Neural cell (in vitro differentiated cells): ENCODE results near the gene TACR2. TPM values are rescaled to one million over a fixed set of nuclear protein-coding genes. Genes with fewer than 3 reads are reported as not detected.

Source experiments
- H2AFZ ChIP-seq: fragments of 200-600, 300-800 bp; sonication (generic), shearing (Covaris generic); 2 replicates; pipeline ENCODE4 v1.6.0; 2014; ENCODE audit warnings: low read depth, mild to moderate bottlenecking, antibody characterized with exemption, low read length, moderate library complexity
- H3F3A ChIP-seq: fragments of 200-600 bp; shearing (Covaris generic); 2 replicates; pipeline ENCODE4 v1.6.1; 2016; ENCODE audit warnings: mild to moderate bottlenecking, moderate library complexity, mixed read lengths, antibody characterized with exemption, low read length; ENCODE audit not compliant: insufficient read depth, poor library complexity, severe bottlenecking
- H3K27ac ChIP-seq: fragments of 200-600, 300-800 bp; sonication (generic), shearing (Covaris generic); 2 replicates; pipeline ENCODE4 v1.5.1; 2014; ENCODE audit warnings: mild to moderate bottlenecking, low read length, moderate library complexity
- H3K27me3 ChIP-seq: fragments of 300-800, 200-600 bp; sonication (generic), shearing (Covaris generic); 2 replicates; pipeline ENCODE4 v1.6.0; 2014; ENCODE audit warnings: mild to moderate bottlenecking, low read depth, low read length, moderate library complexity; ENCODE audit not compliant: insufficient read depth
- H3K36me3 ChIP-seq: fragments of 300-800, 200-600 bp; sonication (generic), shearing (Covaris generic); 2 replicates; pipeline ENCODE4 v1.5.1; 2014; ENCODE audit warnings: mild to moderate bottlenecking, antibody characterized with exemption, low read length, moderate library complexity; ENCODE audit not compliant: insufficient read depth
- H3K4me2 ChIP-seq: fragments of 300-800, 200-600 bp; sonication (generic), shearing (Covaris generic); 2 replicates; pipeline ENCODE4 v1.6.0; 2014; ENCODE audit warnings: mild to moderate bottlenecking, low read length
- H3K4me3 ChIP-seq: fragments of 300-800, 200-600 bp; sonication (generic), shearing (Covaris generic); 2 replicates; pipeline ENCODE4 v1.5.1; 2014; ENCODE audit warnings: mild to moderate bottlenecking, low read length, moderate library complexity
- H3K79me2 ChIP-seq: fragments of 200-600 bp; shearing (Covaris generic); replicated peaks from 2 replicates; pipeline ENCODE4 v1.6.0; 2014; ENCODE audit warnings: mild to moderate bottlenecking, low read length, moderate library complexity; ENCODE audit not compliant: insufficient read depth
- H3K9ac ChIP-seq: fragments of 300-800, 200-600 bp; sonication (generic), shearing (Covaris generic); 2 replicates; pipeline ENCODE4 v1.6.1; 2016; ENCODE audit warnings: mild to moderate bottlenecking, low read length, mixed read lengths
- H3K9me2 ChIP-seq: fragments of 200-600 bp; shearing (Covaris generic); 2 replicates; pipeline ENCODE4 v1.6.1; 2016; ENCODE audit warnings: mild to moderate bottlenecking, low read length, mixed read lengths; ENCODE audit not compliant: insufficient read depth
- H3K9me3 ChIP-seq: fragments of 200-600, 300-800 bp; sonication (generic), shearing (Covaris generic); 2 replicates; pipeline ENCODE4 v1.6.1; 2016; ENCODE audit warnings: mild to moderate bottlenecking, mixed run types, low read length, moderate library complexity, mixed read lengths
- H4K20me1 ChIP-seq: fragments of 200-600 bp; shearing (Covaris generic); 2 replicates; pipeline ENCODE4 v1.6.1; 2016; ENCODE audit warnings: mild to moderate bottlenecking, mixed run types; ENCODE audit not compliant: insufficient read depth
- CTCF ChIP-seq: fragments of 450-650 bp; IDR thresholded peaks from 2 replicates; pipeline ENCODE4 v1.5.1; 2014; ENCODE audit warnings: antibody characterized with exemption, mild to moderate bottlenecking, moderate library complexity; ENCODE audit not compliant: poor library complexity, severe bottlenecking
- EP300 ChIP-seq: fragments of 450-650 bp; conservative IDR thresholded peaks from 2 replicates; pipeline ENCODE4 v1.6.1; 2014; ENCODE audit warnings: antibody characterized with exemption, mild to moderate bottlenecking, moderate library complexity; ENCODE audit not compliant: poor library complexity, severe bottlenecking
- EZH2 ChIP-seq: fragments of 200-600, 300-800 bp; shearing (Covaris generic), sonication (generic); IDR thresholded peaks from 2 replicates; pipeline ENCODE4 v1.6.1; 2014; ENCODE audit warnings: antibody characterized with exemption, low read length, borderline replicate concordance, mild to moderate bottlenecking; ENCODE audit not compliant: insufficient read depth, poor library complexity, severe bottlenecking
- MXI1 ChIP-seq: fragments of 450-650 bp; conservative IDR thresholded peaks from 2 replicates; pipeline ENCODE4 v1.6.1; 2014; ENCODE audit warnings: antibody characterized with exemption, mild to moderate bottlenecking; ENCODE audit not compliant: poor library complexity, severe bottlenecking
- POLR2AphosphoS5 ChIP-seq: IDR thresholded peaks from 2 replicates; pipeline ENCODE4 v1.6.1; 2012
- RAD21 ChIP-seq: fragments of 450-650 bp; conservative IDR thresholded peaks from 2 replicates; pipeline ENCODE4 v1.6.1; 2014; ENCODE audit warnings: antibody characterized with exemption, mild to moderate bottlenecking, moderate library complexity
- REST ChIP-seq: IDR thresholded peaks from 2 replicates; pipeline ENCODE4 v1.6.1; 2012; ENCODE audit warnings: borderline replicate concordance
- SMC3 ChIP-seq: fragments of 450-650 bp; conservative IDR thresholded peaks from 2 replicates; pipeline ENCODE4 v1.6.1; 2014; ENCODE audit warnings: antibody characterized with exemption, mild to moderate bottlenecking, moderate library complexity; ENCODE audit not compliant: poor library complexity
- TAF1 ChIP-seq: IDR thresholded peaks from 2 replicates; pipeline ENCODE4 v1.6.1; 2012; ENCODE audit warnings: low read depth
- polyA plus RNA-seq: library from polyadenylated mRNA; depleted of rRNA; stranded (reverse); fragments of >200 nt; gene quantifications from 2 replicates; pipeline ENCODE4 v1.2.3, GENCODE V29; 2014

TACR2 gene
- polyA plus RNA-seq, 1 donor from 2014 or later = not detected

- H3K79me2 ChIP-seq = no peaks in the 10 kb centered on the region
- no peak overlapping the region for H3K27ac ChIP-seq
- H4K20me1 ChIP-seq = no peaks in the 10 kb centered on the region
- H3K9me2 ChIP-seq = no peaks in the 10 kb centered on the region
- H3F3A ChIP-seq = no peaks in the 10 kb centered on the region
- TF ChIP-seq POLR2AphosphoS5 = no peak
- TF ChIP-seq CTCF = no peak
- TF ChIP-seq MXI1 = no peak
- TF ChIP-seq REST = no peak
- no peak for TF ChIP-seq TAF1
- no peak for TF ChIP-seq SMC3
- no peak for TF ChIP-seq EP300
- TF ChIP-seq RAD21 = no peak
- TF ChIP-seq EZH2 = no peak
- no peak overlapping the region for H3K9ac ChIP-seq
- peaks cover 4% of the 10 kb centered on the region for H3K27me3 ChIP-seq
- no peaks in the 10 kb centered on the region for H3K9me3 ChIP-seq
- no peak overlapping the region for H3K4me3 ChIP-seq
- H3K4me2 ChIP-seq = no peak overlapping the region
- no peak overlapping the region for H2AFZ ChIP-seq
- H3K36me3 ChIP-seq = no peaks in the 10 kb centered on the region
Measured at GRCh38 chr10:69456880-69457693, 40.4 kb upstream of the TACR2 start.

- Histone ChIP-seq H3K79me2 (no peaks in the 10 kb centered on the region), H3K4me2 (no peak overlapping the region), H3K9me3 (no peaks in the 10 kb centered on the region), H3K27me3 (peaks cover 11% of the 10 kb centered on the region), H3F3A (no peaks in the 10 kb centered on the region), H3K27ac (no peak overlapping the region), H3K9ac (no peak overlapping the region), H3K4me3 (no peak overlapping the region), H4K20me1 (no peaks in the 10 kb centered on the region), H2AFZ (no peak overlapping the region), H3K36me3 (no peaks in the 10 kb centered on the region), H3K9me2 (no peaks in the 10 kb centered on the region)
- TF ChIP-seq EZH2 = no peak
- no peak for TF ChIP-seq POLR2AphosphoS5
- no peak for TF ChIP-seq MXI1
- no peak for TF ChIP-seq RAD21
- no peak for TF ChIP-seq SMC3
- no peak for TF ChIP-seq REST
- TF ChIP-seq EP300 = no peak
- TF ChIP-seq TAF1 = no peak
- TF ChIP-seq CTCF = no peak
Measured at GRCh38 chr10:69455006-69455763, 38.5 kb upstream of the TACR2 start.
